ENCODE data around the gene PDE8B.

DNA sequence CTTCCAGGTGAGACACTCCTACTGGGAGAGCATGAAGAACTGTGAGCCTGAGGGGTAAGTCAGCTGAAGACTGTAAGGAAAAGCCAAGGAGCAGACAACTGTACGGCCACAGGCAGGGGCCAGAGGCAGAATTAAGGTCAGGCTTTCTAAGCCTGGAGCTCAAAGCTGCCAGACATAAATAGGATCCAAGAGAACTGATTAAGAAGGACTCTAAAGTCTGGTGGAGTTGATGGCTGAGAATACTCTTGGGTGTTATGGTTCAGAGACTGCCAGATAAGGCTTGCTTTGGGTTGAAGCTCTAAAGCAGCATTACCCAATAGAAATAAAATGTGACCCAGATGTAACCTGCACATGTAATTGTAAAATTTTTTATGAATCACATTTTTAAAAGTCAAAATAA is 12.2 kb downstream of the PDE8B start:
- TF ChIP-seq CTCF (conservative IDR thresholded peaks at IDR 0.05; ENCODE audit: low read depth in 2 of 2) (no peak), POLR2AphosphoS5 (IDR thresholded peaks at IDR 0.05; ENCODE audit: low read depth) (no peak)

Measured in GM23338 (cell line).